ENCODE data around the gene PLOD1. TPM values are rescaled to one million over a fixed set of nuclear protein-coding genes. Genes with fewer than 3 reads are reported as not detected.

Gene PLOD1
- total and polyA plus RNA-seq, 2 of the 13 experiments (the other 11 are each of a cell fraction or from before 2014, with no cell fraction given) = 70.1 to 318 TPM

- no peak; the same call in 1 of the 2 replicates for TF ChIP-seq SNAI1 (CRISPR knock-in tag; IDR thresholded peaks at IDR 0.05; ENCODE audit: borderline replicate concordance)
- no peak for TF ChIP-seq ZNF510 (CRISPR knock-in tag; IDR thresholded peaks at IDR 0.05; ENCODE audit: low read depth)
- no peak for TF ChIP-seq CHCHD3 (CRISPR knock-in tag; IDR thresholded peaks at IDR 0.05)
- TF ChIP-seq NFKB2 (CRISPR knock-in tag; IDR thresholded peaks at IDR 0.05; ENCODE audit: borderline replicate concordance) = no peak
- peak; percentile 51; the same call in 1 of the 2 replicates for TF ChIP-seq ZNF775 (CRISPR knock-in tag; IDR thresholded peaks at IDR 0.05; ENCODE audit: borderline replicate concordance)
- TF ChIP-seq ZNF687 (CRISPR knock-in tag; IDR thresholded peaks at IDR 0.05) = no peak
- TF ChIP-seq HNRNPH1 (optimal IDR thresholded peaks at IDR 0.05; ENCODE audit: low read depth, low read length) = no peak
- TF ChIP-seq HNF1B (CRISPR knock-in tag; IDR thresholded peaks at IDR 0.05) = no peak
- TF ChIP-seq ATRX (CRISPR knock-in tag; IDR thresholded peaks at IDR 0.05; ENCODE audit: borderline replicate concordance) = no peak; the same call in 1 of the 2 replicates
- peak; percentile 80 for TF ChIP-seq HOXD1 (CRISPR knock-in tag; IDR thresholded peaks at IDR 0.05)
- TF ChIP-seq ZNF558 (CRISPR knock-in tag; IDR thresholded peaks at IDR 0.05; ENCODE audit: borderline replicate concordance) = peak; percentile 76; the same call in 1 of the 2 replicates
- peak; percentile 40; the same call in 1 of the 2 replicates for TF ChIP-seq MAX (IDR thresholded peaks at IDR 0.05)
- TF ChIP-seq ZNF362 (CRISPR knock-in tag; IDR thresholded peaks at IDR 0.05; ENCODE audit: borderline replicate concordance) = no peak
- TF ChIP-seq ATF5 (CRISPR knock-in tag; IDR thresholded peaks at IDR 0.05; ENCODE audit: low read depth) = 0 out of 2 replicates have a peak, but pooled peaks have one; percentile 49
- TF ChIP-seq USF2 (IDR thresholded peaks at IDR 0.05; ENCODE audit: low read depth, low read length) = no peak
- peak; percentile 43; the same call in 1 of the 2 replicates for TF ChIP-seq USF2 (CRISPR knock-in tag; IDR thresholded peaks at IDR 0.05; ENCODE audit: borderline replicate concordance)
- no peak for TF ChIP-seq MAFF (IDR thresholded peaks at IDR 0.05; ENCODE audit: low read depth, low read length)
- no peak; the same call in 1 of the 2 replicates for TF ChIP-seq ZNF552 (CRISPR knock-in tag; IDR thresholded peaks at IDR 0.05; ENCODE audit: borderline replicate concordance)
- TF ChIP-seq PAWR (CRISPR knock-in tag; IDR thresholded peaks at IDR 0.05; ENCODE audit: borderline replicate concordance) = no peak
Measured at GRCh38 chr1:11908095-11908675, 26.3 kb upstream of the PLOD1 start (continued).
